Activated T-helper 9 cell treated with anti-CD3 and anti-CD28 coated beads, Interleukin-2, amount 50 U/mL, for 16 hours (primary cell): ENCODE data around the gene SMIM24.

ENCODE experiments used
- DNase-seq: peaks from one replicate; pipeline ENCODE4 v3.0.0-alpha.2; 2020; ENCODE audit warnings: low read depth

SMIM24 gene

GRCh38 chr19:3474010-3474409, 6.3 kb downstream of the SMIM24 start:
- no peak for DNase-seq

DNA sequence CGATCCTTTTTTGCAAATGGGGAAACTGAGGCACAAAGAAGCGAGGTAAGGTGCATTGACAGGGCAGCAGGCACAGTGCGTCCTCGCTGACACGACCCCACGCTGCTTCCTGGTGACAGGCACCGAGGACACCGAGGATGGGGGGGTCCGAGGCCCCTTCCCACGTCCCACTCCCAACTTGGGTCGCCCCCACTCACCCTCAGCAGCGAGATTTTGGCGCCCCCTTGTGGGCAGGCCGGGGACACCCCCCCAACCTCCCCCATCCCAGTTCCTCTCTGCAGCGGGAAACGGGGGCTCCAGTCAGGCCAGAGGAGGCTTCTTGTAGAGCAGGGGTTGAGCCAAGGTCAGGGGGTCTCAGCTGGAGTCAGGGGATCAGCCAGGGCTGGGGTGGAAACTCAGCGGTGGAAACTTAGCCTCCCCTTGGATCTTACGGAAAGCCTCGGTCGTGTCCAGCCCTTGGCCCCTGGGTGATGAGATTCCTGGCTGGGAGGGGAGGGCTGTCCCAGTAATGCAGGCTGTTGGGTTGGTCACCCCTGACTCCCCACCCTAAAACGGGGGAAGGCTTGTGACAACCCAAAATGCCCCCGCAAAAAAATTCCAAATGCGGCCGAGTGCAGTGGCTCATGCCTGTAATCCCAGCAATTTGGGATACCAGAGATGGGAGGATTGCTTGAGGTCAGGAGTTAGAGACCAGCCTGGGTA, 8.2 kb downstream of the SMIM24 start:
- DNase-seq: no peak

- DNase-seq: no peak
Measured at GRCh38 chr19:3470500-3471128, 9.7 kb downstream of the SMIM24 start.

DNA sequence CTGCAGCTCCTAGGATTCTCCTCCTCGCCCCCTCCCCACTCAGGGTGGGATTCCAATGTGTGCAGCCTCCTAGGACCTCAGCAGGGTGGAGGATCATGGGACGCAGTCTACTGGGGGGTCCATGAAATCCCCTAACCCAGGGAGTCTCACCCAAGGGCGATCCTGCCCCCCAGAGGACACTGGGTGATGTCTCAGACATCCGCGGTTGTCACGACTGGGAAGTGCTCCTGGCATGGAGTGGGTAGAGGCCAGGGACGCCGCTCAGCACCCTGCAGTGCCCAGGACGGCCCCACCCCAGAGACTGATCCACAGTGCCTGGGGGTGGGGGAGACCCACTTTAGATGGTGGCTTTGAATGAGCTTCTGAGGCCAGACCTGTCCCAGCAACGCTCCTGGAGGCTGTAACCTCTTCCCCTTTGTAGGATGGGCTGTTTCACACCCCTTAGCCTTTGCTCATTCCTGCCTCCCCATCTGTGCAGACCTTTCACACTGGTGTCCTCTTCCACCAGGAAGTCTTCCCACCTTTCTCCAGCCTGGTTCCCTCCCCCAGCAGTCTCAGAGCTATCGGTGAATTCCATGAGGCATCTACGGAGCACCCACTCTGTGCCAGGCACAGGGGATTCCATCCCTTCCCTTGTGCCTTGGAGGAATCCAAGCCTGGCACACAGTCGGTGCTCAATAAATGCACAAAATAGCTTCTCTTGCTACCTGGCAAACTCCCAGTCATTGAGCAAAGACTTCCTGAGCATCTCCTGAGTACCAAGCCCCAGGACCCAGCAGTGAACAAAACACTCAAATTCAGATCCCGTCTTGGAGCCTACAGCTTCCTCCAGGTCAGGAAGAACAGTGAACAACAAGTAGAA, 10.5 kb downstream of the SMIM24 start:
- no peak for DNase-seq

- DNase-seq: no peak
Measured at GRCh38 chr19:3468211-3468610, 12.1 kb downstream of the SMIM24 start.

DNA sequence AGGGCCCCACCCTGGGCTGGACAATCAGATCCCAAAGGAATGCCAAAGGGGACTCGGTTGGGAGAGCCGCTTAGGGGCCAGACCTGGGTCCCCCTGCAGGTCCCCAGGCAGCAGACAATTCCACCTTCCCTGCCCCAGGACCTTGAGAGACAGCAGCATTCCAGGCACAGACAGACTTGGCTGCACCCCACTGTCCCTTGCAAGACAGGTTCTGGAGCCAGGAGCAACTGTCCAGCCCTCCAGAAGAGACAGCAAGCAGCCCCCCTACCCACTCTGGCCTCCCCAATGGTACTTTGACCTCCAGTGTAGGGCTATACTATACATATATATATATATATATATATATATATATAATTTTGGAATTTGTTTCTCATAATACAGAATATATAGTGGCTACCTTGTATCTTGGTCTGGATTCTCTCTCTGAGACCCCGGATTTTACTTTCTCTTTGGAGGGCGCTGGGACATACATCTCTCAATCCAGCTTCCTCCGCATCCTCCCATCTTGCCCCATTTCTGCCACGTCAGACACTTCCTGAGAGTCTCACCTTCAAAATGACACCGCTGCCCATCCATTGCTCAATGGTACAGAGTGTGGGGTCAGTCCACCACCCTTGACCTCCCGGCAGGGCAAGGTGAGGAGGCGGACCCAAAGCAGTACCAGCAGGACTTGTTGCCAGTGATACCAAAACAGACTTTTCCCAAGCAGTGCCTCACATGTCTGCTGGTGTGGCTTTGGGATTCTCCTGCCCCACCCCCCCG, 12.7 kb downstream of the SMIM24 start:
- no peak for DNase-seq

DNA sequence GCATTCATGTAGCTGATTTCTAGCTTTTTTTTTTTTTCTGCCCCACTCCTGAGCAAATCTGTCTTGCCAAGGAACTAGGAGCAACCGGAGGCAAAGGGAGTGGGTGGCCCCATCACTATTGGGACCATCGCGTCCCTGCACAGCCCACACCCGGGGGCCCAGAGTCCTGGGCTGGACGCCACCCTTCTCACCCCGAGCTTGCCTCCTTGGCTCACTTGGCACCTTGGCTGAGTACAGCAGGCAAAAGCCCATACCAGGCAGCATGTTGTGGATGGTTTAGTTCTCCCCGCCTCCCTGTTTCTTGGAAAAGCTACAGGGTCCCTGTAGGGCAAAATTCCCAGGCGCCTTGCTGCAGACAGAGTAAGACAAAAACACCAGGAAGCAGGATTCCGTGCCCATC, 13.7 kb downstream of the SMIM24 start:
- no peak for DNase-seq

- no peak for DNase-seq
Measured at GRCh38 chr19:3465552-3465951, 14.8 kb downstream of the SMIM24 start.

GRCh38 chr19:3464587-3465235, 15.6 kb downstream of the SMIM24 start:
- no peak for DNase-seq

DNA sequence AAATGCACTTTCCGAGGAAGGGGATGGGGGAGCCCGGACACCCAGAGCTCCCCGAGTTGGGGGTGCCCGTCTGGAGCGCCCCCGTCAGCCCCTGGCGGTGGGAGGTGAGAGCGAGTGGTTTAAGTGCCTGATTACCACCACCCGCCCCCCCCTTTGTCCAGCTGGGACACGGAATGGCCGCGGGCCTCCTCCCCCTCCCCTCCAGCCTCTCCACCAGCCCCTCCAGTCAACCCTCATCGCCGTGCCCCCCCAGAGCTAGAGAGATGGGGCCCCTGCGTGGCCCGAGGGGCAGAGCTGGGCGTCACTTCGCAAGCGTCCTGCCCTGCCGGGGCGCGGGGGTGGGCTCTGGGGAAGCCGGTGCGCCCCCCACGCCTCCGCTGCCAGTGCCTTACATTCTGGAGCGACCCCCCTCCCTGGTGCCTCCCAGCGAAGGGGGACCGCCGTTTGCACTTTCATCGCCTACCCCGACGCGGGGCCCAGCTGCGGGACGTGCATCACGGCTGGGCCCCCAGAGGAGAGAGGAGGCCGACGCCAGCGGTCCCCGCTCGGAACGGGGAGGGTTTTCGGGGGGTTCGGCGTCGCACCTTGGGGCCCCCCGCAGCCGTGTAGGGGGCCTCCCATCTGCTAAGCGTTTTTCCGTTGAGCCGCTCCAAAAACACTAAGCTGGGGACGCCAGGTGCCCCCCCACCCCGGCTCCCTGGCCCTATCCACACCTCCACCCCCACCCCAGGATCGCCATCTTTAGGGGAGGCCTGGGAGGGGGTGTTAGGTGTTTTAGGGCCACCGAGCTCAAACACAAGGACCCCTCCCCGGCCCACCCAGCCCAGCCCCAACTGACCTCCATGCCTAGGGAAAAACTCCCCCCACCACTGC, 16.4 kb downstream of the SMIM24 start:
- no peak for DNase-seq

DNA sequence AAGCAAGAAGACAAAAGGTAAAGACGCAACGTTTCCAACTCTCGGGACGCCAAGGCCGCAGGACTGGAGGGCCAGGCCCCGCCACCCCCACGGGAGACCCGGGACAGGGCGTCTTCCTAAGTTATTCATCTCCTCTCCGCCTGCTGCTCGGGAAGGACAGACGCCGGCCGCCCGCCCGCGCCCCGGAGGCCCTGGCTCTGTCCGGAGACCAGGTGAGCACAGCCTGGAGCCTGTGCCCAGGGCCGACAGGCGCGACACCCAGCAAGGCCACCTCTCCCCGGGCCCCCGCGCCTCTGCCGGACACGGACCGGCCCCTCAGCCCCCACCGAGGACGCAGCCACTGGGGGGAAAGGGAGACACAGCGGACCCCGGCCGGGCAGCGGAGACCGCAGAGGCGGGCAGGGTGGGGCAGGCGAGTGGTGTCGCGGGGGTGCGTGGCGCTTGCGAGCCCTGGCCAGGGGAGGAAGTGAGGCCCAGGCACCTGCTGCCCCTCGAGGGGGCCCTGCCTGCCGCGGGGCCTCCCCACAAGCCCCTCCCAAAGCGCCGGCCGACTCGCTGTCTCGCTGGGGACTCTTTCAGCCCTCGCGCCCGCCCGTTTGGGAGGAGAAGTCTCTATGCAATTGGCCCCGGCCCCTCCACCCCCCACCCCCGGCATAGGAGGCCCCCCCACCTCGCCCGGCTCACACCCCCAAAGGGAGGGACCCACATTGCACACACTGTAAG, 17.2 kb downstream of the SMIM24 start:
- no peak for DNase-seq

GRCh38 chr19:3459965-3460582, 20.3 kb downstream of the SMIM24 start:
- no peak for DNase-seq

- DNase-seq: no peak
Measured at GRCh38 chr19:3459089-3459881, 21.0 kb downstream of the SMIM24 start.

DNA sequence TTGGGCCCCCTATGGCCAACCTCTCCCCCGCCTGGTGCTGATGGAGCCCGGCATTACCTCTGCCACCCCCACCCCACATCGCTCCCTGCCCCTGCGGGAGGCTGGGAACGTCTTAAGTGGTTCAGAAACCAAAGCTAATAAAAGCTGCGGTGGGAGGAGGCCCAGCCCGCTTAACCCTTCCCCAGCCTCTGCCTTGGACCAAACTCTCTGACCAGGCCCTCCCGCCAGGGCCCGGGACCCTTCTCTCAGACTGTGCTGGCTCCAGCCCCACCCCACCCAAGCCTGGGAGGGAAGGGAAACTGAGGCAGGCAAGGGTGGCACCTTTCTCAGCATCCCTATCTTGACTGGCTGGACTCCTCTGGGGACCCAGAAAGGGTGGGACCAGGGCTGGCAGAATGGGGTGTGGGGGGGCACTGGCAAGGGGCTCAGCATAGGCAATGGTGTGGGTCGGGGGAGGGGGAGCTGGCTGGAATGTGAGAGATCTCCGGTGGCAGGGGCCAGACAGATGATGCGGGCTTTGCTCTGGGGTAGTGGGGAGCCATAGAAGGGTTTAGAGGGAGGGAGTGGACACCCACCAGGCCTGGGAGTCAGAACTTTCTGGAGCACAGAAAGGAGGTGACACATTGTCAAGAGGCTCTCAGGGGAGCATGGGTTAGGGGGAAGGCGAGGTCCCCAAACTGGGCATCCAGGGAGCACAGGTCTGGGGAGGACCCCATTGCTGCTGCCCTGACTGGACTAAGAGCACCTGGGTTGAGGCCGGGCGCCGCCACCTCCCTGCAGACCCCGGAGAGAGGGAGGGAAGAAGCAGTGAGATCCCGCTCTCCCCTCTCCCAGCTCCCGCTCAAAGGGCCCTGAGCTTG, 21.9 kb downstream of the SMIM24 start:
- no peak for DNase-seq

- no peak for DNase-seq
Measured at GRCh38 chr19:3457528-3458228, 22.6 kb downstream of the SMIM24 start.

- DNase-seq: no peak
Measured at GRCh38 chr19:3456925-3457527, 23.3 kb downstream of the SMIM24 start.
